NCI-H1930 (cell line): ENCODE results near the gene USP31.

Source experiments
- DNase-seq, 2 experiments: peaks; one replicate each; lab custom pipeline; 2025; lab: John Stamatoyannopoulos, UW

Gene USP31

DNA sequence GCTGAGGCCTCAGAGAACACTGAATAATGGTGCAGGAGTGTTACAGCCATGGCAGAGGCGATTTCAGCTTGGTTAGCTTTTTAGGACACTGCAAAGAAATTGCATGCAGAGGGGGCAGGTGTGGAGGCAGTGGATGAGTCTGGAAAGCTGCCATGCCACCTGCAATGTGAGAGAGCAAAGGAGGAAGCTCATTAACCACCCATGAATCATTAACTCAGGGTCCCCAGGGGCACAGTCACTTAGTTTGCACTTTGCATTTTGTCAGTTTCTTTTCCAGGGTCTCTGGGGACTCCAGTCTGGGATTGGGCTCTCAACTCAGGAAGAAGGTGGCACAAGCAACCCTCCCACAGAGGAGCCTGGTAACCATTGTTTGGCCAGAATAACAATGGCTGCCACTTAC is 132.9 kb downstream of the USP31 start:
- no peak for DNase-seq

DNA sequence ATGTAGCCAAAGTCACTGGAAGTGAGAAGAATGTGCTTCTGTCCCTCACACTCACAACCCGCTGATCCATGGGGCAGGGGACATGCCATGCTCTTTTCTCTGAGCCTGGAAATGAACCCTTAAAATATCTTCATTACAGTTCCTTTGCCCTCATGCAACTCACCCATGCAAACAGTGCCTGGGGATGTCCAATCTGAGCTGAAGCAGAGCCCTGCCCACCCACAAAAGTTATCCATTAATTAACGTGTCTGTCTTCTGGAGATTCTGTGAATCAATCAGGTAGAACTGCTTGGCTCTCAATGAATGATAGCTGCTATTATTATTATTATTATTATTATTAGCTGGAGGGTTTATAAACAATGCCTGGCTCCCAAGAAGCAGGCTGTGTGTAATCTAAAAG is 133.7 kb downstream of the USP31 start:
- DNase-seq = no peak

DNA sequence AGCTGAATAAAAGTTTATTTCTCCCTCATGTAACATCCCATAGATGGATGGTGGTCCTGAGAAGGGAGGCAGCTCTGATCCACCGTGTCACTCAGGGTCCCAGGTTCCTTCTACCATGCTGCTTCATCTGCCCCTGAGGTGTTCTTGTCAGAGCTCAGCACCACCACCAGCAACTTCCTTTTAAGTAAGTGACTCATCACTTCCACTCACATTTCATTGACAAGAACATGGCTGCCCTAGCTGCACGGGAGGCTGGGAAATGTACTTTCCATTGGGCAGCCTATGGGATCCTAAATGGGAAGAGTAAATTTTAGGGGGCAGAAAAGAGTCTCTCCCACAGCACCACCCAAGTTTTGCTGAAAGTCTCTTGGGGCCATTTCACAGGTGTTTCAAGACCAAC is 134.7 kb downstream of the USP31 start:
- DNase-seq = no peak
